AG04449 (cell line): ENCODE results near the gene LPIN1.

Source experiments
- CTCF ChIA-PET: fragments of 350-600 bp; formaldehyde crosslinking; extraction: SDS; loops from one replicate; lab custom pipeline; 2021; ENCODE audit warnings: antibody characterized with exemption; lab: Yijun Ruan, JAX
- POLR2A ChIA-PET: fragments of 400-600, 350-600 bp; formaldehyde crosslinking; extraction: SDS; loops from one replicate; lab custom pipeline; 2020; ENCODE audit warnings: antibody characterized with exemption, inconsistent platforms; lab: Yijun Ruan, JAX
- DNase-seq: peaks from one replicate; pipeline ENCODE4 v3.0.0-alpha.2; 2010; ENCODE audit warnings: low read depth, low spot score
- H3K4me3 ChIP-seq: 2 replicates; pipeline ENCODE4 v1.5.1; 2011; ENCODE audit warnings: low read depth, mild to moderate bottlenecking, control low read depth, low read length
- TF ChIP-seq, protein P1 (sequence below): IDR thresholded peaks from one replicate; pipeline ENCODE4 v1.5.1; 2011; ENCODE audit warnings: mild to moderate bottlenecking, moderate library complexity, low read length, control low read depth, inconsistent platforms; ENCODE audit not compliant: insufficient read depth; ENCODE audit errors: missing control alignments

The LPIN1 gene

GRCh38 chr2:11767779-11768178 lies 21.3 kb downstream of the LPIN1 start:
- CTCF ChIA-PET = interaction anchor here (1.3 to 8.7 kb wide), 4 partner anchors 9 to 75 kb away, joined by 4 to 110 read pairs (median 6); no protein-coding TSS in a partner anchor
- DNase-seq = no peak
- POLR2A ChIA-PET = no interaction called here
- no peak overlapping the region for H3K4me3 ChIP-seq
- TF ChIP-seq, protein P1, sequence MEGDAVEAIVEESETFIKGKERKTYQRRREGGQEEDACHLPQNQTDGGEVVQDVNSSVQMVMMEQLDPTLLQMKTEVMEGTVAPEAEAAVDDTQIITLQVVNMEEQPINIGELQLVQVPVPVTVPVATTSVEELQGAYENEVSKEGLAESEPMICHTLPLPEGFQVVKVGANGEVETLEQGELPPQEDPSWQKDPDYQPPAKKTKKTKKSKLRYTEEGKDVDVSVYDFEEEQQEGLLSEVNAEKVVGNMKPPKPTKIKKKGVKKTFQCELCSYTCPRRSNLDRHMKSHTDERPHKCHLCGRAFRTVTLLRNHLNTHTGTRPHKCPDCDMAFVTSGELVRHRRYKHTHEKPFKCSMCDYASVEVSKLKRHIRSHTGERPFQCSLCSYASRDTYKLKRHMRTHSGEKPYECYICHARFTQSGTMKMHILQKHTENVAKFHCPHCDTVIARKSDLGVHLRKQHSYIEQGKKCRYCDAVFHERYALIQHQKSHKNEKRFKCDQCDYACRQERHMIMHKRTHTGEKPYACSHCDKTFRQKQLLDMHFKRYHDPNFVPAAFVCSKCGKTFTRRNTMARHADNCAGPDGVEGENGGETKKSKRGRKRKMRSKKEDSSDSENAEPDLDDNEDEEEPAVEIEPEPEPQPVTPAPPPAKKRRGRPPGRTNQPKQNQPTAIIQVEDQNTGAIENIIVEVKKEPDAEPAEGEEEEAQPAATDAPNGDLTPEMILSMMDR = no peak

DNA sequence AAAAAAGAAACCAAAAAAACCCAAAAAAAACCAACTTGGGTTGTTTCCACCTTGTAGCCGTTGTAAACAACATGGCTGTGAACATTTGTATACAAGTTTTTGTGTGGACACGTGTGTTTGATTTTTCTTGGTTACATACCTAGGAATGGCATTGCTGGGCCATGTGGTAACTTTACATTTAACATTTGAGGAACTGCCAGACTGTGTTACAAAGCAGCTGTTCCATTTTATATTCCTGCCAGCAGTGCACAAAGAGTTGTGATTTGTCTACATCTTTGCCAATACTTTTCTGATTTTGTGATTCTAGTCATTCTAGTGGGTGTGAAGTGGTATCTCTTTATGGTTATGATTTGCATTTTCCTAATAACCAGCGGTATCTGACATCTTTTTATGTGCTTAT lies 22.5 kb downstream of the LPIN1 start:
- ChIA-PET CTCF (interaction anchor here (1.5 to 8.7 kb wide), 3 partner anchors 12 to 76 kb away, joined by 3 to 110 read pairs (median 8); no protein-coding TSS in a partner anchor), POLR2A (no interaction called here)
- H3K4me3 ChIP-seq = no peak overlapping the region
- TF ChIP-seq, protein P1 = no peak
- no peak for DNase-seq

- no peak overlapping the region for H3K4me3 ChIP-seq
- ChIA-PET POLR2A (no interaction called here), CTCF (interaction anchor here (0.6 to 1.5 kb wide), 2 partner anchors 15 to 16 kb away, joined by 3 read pairs; no protein-coding TSS in a partner anchor)
- DNase-seq = no peak
- TF ChIP-seq, protein P1 = no peak
These were observed 23.1 kb downstream of the LPIN1 start for GRCh38 chr2:11769516-11769915.

- no peak overlapping the region for H3K4me3 ChIP-seq
- TF ChIP-seq, protein P1 = no peak
- CTCF ChIA-PET = interaction anchor here (1.2 to 1.5 kb wide), 6 partner anchors 9 to 77 kb away, joined by 3 to 8 read pairs (median 4); no protein-coding TSS in a partner anchor
- DNase-seq = no peak
- POLR2A ChIA-PET = no interaction called here
These were observed 24.2 kb downstream of the LPIN1 start for GRCh38 chr2:11770531-11771188.

DNA sequence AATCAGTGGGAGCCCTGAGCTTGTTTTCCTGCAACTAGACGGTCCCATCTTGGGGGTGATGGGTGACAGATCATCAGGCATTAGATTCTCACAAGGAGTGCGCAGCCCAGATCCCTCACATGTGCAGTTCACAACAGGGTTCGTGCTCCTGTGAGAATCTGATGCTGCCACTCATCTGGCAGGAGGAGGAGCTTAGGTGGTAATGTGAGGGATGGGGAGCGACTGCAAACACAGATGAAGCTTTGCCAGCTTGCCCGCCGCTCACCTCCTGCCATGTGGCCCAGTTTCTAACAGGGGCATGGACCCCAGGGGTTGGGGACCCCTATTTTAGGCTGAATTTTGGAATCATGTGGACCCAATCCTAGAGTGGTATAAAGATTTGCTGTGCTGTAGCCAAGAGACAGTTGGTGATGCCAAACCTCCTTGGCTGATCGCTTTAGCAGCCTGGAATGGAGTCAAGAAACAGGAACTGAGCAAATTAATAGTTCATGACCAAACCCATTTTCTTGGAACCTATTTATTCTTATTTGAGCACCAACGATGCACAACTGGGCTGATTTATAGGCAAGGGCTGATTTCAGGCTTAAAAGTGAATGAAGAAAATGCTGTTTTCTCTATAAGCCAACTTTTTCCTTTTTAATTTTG lies 25.7 kb downstream of the LPIN1 start:
- no peak overlapping the region for H3K4me3 ChIP-seq
- ChIA-PET POLR2A (no interaction called here), CTCF (interaction anchor here (0.8 to 1.5 kb wide), 8 partner anchors 8 to 79 kb away, joined by 3 to 8 read pairs (median 4); no protein-coding TSS in a partner anchor)
- TF ChIP-seq, protein P1 = no peak
- DNase-seq = no peak

DNA sequence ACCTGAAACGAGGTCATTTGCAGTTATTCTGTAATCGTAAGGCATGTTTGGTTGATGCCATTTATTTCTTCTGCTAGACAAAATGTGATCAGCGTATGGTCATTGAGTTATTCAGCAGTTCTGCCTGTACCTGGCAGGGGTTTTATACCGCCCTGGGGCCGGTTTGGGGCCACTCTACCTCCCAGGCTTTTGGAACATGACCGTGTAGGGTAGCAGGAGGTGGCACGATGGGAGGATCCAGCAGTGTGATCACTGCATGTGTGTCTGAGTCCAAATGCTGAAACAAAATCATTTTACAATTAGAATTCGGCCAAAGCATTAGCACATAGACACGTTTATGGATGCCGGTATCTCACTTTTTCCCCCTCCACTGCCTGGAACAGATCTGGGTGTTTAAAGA lies 26.7 kb downstream of the LPIN1 start:
- H3K4me3 ChIP-seq = no peak overlapping the region
- TF ChIP-seq, protein P1 = no peak
- ChIA-PET POLR2A (interaction anchor here (0.6 kb wide), 1 partner anchor 1155 kb away, joined by 3 read pairs; no protein-coding TSS in a partner anchor), CTCF (interaction anchor here (1.2 to 2.8 kb wide), 6 partner anchors 10 to 295 kb away, joined by 3 to 27 read pairs (median 10); no protein-coding TSS in a partner anchor)
- DNase-seq = no peak
